ENCODE data around the gene CFD. TPM values are rescaled to one million over a fixed set of nuclear protein-coding genes. Genes with fewer than 3 reads are reported as not detected.

The CFD gene
- total RNA-seq, 1 experiment from 2014 or later = 1.9 TPM

DNA sequence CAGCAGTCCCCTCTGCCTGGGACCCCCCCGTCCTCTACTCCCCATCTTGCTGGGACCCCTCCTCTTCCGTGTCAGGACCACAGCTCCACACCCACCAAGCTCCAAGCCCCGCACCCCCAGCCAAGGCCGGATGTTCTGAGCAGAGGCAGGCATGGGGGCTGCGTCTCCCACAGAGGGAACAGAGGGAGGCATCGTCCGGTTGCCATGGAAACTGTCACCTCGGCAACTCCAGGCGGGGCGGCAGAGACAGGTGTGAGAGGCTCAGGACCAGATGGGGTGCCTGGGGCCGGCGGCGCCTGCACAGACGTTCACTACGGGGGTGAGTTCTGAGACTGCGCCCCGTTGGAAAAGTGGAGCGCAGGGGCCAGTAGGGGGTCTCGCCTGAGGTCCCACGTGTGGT, 39.2 kb downstream of the CFD start:
- Histone ChIP-seq H3K18ac (ENCODE audit: insufficient read length, low read depth, low read length) (no peak overlapping the region), H3K56ac (ENCODE audit: insufficient read length, low read depth, low read length) (no peak overlapping the region), H4K91ac (ENCODE audit: insufficient read length, low read depth, low read length) (no peak overlapping the region), H2BK15ac (ENCODE audit: low read depth, low read length) (no peak overlapping the region), H4K8ac (replicated peaks; ENCODE audit: insufficient read length, low read depth, low read length) (no peak overlapping the region), H3K23ac (ENCODE audit: insufficient read length, low read depth, low read length) (no peak overlapping the region), H2BK5ac (ENCODE audit: insufficient read length, low read length) (no peak overlapping the region), H3K4me1 (ENCODE audit: insufficient read depth, low read length) (no peaks in the 10 kb centered on the region; the same call in 1 of the 2 replicates), H3T11ph (ENCODE audit: low read length) (no peak overlapping the region), H3K27me3 (ENCODE audit: insufficient read depth, low read length) (no peaks in the 10 kb centered on the region), H3K23me2 (ENCODE audit: insufficient read length, low read depth, low read length, poor library complexity, severe bottlenecking) (no peaks in the 10 kb centered on the region), H3K79me1 (ENCODE audit: insufficient read depth, low read depth, low read length, poor library complexity, severe bottlenecking) (no peaks in the 10 kb centered on the region), H3K9me3 (ENCODE audit: control insufficient read depth, low read depth, low read length) (no peaks in the 10 kb centered on the region), H3K4ac (ENCODE audit: low read depth, low read length) (no peak overlapping the region), H3K79me2 (ENCODE audit: insufficient read depth, low read length) (no peaks in the 10 kb centered on the region; the same call in 1 of the 2 replicates), H3K14ac (ENCODE audit: insufficient read depth, low read length) (no peak overlapping the region), H3K9ac (ENCODE audit: extremely low read depth, insufficient read length, low read length) (no peak overlapping the region), H2BK12ac (ENCODE audit: insufficient read length, low read depth, low read length) (no peak overlapping the region), H3K27ac (ENCODE audit: insufficient read length, low read depth, low read length) (no peak overlapping the region), H2AK5ac (ENCODE audit: insufficient read length, low read length) (no peak overlapping the region), H4K5ac (ENCODE audit: insufficient read length, low read depth, low read length) (no peak overlapping the region), H3K4me2 (ENCODE audit: insufficient read depth, insufficient read length, low read length) (no peak overlapping the region), H2AFZ (ENCODE audit: low read length) (no peak overlapping the region), H2BK120ac (ENCODE audit: low read depth, low read length, poor library complexity, severe bottlenecking) (no peak overlapping the region), H4K20me1 (ENCODE audit: control insufficient read depth, insufficient read depth, insufficient read length) (no peaks in the 10 kb centered on the region), H2BK20ac (ENCODE audit: low read depth, low read length, poor library complexity, severe bottlenecking) (no peak overlapping the region)
- no CpG with 5 or more reads among the region's 20 CpGs for WGBS (ENCODE audit: extremely low coverage, insufficient read length, low lambda C conversion rate)
- Mint-ChIP-seq H3K4me1 (peaks cover 2 to 25% of the 10 kb centered on the region in 2 experiments; a peak in 3 of 4 replicates), H3K27ac (peak overlapping the region in 2 of 3 experiments; percentile 16 to 88; a peak in 1 of 7 replicates), H3K9me3 (no peaks in the 10 kb centered on the region), H3K4me3 (peak overlapping the region in 1 of 2 experiments; percentile 49; a peak in 2 of 5 replicates), H3K36me3 (ENCODE audit: insufficient read depth in 1 of 3, low read depth in 3 of 3) (peaks cover 2 to 23% (median 22%) of the 10 kb centered on the region in 3 experiments; a peak in 5 of 7 replicates), H3K27me3 (ENCODE audit: low read depth) (no peaks in the 10 kb centered on the region; the same call in 1 of the 2 replicates)
- DNase-seq = no peak
- TF ChIP-seq, protein P1, sequence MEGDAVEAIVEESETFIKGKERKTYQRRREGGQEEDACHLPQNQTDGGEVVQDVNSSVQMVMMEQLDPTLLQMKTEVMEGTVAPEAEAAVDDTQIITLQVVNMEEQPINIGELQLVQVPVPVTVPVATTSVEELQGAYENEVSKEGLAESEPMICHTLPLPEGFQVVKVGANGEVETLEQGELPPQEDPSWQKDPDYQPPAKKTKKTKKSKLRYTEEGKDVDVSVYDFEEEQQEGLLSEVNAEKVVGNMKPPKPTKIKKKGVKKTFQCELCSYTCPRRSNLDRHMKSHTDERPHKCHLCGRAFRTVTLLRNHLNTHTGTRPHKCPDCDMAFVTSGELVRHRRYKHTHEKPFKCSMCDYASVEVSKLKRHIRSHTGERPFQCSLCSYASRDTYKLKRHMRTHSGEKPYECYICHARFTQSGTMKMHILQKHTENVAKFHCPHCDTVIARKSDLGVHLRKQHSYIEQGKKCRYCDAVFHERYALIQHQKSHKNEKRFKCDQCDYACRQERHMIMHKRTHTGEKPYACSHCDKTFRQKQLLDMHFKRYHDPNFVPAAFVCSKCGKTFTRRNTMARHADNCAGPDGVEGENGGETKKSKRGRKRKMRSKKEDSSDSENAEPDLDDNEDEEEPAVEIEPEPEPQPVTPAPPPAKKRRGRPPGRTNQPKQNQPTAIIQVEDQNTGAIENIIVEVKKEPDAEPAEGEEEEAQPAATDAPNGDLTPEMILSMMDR (conservative IDR thresholded peaks at IDR 0.05) = no peak

Measured in H9 (cell line).